Measurements from ENCODE around the gene MRGPRD.
"Not testable (repeated sequence)": the region's sequence is repeated elsewhere in the genome, so short reads cannot be mapped to it uniquely, and the experiment has no call there.

Gene MRGPRD

DNA sequence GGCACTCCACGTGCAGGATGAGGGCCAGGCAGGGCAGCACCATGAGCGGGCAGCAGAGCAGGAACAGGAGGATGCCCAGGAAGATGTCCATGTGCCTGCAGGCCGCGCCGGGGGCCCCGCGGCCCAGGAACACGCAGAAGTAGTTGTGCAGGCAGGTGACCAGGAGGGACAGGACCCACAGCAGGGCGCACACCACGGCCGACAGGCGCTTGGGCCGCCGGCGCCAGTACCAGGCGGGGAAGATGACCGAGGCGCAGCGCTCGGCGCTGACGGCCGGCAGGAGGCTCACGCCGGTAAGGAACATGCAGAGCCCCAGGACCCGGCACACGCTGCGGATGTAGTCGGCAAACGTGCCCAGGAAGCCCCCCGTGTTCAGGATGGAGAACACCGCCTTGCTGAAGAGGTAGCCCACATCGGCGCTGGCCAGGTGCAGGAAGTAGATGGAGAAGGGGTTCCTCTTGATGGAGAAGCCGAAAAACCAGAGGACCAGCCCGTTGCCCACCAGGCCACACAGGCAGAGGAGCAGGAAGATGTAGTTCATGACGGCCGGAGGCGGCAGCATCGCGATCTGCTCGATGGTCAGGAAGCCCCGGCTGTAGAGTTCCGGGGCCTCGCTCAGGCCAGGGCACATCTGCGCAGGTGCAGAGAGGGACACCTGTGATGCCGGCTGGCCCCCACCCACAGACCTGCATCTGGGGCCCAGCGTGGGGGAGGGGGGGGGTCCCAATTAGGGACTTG, 25.0 kb upstream of the MRGPRD start:
- no peak for DNase-seq

DNA sequence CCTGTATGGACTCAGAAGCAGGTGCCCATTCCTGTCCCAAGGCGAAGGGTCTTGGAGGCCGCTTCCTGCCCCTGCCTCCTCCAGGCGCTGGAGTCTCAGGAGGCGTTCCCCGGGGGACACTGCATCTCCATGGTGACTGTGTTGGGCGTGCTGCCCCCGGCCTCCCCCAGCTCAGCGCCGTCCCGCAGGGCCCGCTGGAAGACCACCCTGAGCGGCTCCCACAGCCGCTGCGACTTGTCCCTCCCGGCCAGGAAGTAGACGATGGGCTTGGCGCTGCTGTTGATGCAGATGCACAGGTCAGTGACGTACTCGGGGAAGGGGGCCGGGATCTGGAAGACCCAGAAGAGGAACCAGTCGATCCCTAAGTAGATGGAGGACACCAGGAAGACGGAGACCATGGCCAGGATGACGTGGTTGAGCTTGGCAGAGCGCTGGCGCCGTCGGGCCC, 24.4 kb upstream of the MRGPRD start:
- DNase-seq: no peak

DNA sequence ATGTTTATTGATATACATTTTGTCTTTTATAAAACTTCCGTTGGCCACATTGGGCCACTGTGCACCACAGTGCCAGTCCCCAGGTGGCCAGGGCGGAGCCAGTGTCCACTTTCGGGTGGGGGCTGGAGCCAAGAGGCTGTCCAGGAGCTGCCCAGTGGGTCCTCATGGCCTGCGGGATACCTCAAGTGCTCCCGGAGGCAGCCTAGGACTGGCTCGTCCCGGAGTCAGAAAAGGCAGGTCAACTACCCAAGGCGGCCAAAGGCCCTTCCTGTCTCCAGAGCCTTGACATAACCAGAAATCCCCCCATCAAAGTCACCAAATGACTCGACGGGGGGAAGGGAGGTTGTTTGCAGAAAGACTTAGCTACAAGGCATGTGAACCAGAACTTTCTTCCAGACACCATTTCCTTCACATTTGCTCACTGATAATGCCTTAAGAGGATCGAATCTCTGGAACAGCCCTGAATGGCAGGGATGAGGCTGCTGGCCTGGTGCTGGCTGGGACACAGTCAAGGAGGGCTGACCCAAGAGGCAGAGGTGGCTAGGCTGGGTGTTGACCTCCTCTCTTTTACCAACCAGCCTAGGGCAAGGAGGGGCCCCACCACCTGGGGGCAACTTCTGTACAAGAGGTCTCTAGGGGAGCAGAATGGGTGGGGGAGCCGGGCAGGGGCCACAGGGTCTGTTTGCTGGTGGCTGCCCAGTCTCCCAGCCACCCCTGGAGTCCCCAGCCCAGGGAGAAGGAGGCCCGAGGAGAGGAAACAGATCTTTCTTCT, 23.8 kb upstream of the MRGPRD start:
- DNase-seq: no peak

DNA sequence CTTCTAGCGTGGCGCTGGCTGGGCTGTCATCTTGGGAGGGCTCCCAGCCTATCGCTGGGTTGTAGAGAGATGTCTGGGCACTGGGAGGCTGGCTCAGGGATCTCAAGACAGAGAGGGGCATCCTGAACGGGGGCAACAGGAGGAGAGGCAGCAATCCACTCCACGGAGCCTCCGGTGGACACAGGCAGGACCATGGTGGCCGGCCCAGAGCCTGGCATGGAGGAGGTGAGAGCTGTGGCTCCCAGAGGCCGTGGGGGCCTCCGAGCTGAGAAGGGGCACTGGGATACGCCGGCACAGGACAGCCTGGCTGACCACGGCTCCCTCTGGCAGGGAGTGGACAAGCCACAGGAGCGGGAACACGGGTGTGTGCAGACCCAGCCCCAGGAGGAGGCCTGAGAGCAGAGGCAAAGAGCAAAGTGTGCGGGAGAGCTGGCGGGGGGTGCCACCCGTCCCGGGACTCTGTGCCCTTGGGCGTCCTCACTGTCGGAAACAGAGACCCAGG, 23.1 kb upstream of the MRGPRD start:
- no peak for DNase-seq

DNA sequence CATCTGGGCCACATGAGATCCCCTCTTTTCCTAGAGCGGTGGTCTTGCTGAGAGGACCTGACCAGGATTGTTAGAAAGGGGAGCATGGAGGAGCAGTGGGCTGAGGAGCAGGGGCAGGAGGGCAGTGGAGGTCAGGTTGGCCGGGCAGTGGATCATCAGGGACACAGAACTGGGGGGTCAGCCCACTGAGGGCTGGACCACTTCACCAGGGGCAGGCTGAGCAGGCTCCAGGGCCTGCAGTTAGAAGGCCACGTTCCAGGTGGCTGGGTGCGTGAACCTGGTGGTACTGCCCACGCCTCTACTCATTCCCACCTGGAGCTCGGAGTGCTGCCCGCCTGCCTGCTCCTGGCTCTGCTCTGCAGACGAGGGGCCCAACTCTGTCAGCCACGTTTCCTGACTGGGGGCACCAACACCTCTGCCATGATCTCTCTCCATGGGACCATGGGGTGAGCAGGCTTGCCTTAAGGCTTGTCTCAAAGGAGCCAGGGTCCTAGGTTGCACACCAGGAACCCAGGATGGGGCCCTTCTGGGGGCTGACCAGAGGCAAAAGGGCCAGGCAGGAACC, 22.6 kb upstream of the MRGPRD start:
- no peak for DNase-seq

DNA sequence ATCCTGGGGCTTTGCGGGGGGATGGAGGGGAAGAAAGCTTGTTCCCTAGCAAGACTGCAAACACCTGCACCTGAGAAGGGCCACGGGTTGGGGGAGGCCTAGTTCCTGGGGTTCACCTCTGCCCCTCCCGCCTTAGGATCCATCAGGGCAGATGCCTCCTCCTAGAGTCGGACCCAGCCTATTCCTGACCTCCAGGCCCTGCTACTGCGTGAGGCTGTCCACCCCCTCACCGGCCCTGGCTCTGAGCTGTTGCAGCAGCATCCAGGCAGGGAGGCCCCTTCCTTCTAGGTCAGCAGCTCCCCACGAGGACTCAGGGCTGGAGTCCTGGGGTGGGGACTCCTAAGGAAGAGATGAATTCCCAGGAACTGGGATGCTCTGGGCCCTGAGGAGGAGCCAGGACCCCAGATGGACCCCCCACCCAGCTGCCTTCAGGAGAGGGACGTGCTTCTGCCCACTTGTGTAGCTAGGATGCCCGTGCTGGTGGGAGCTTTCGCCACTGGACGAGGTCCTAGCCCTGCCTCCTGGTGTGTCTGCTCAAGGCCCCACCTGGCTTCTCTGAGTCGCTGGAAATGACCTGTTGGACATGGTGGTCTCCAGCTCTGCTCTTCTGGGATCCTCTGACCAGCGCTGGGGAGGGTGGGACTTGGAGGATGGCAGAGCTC, 21.9 kb upstream of the MRGPRD start:
- DNase-seq: no peak

DNA sequence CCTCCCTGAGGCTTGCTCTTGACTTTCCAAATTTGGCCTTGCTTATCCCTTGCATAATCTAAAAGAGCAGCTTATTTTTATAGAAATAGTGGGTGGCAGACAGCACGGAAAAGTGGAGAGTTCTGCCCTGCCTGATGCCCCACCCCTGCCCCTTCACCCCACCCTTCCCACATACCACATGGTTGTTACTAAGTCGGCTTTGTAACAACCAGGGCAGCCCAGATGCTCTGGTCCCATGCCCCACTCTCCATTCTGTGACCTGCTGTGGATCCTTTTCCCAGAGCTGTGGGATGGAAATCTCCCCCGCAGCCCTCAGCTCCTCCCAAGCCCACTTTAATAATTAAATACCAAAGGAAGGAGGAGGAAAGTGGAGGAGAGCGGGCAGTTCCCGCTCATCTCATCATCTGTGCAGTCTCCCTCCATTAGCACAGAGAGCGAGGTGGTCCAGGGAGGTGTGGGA, 21.4 kb upstream of the MRGPRD start:
- DNase-seq: no peak

DNA sequence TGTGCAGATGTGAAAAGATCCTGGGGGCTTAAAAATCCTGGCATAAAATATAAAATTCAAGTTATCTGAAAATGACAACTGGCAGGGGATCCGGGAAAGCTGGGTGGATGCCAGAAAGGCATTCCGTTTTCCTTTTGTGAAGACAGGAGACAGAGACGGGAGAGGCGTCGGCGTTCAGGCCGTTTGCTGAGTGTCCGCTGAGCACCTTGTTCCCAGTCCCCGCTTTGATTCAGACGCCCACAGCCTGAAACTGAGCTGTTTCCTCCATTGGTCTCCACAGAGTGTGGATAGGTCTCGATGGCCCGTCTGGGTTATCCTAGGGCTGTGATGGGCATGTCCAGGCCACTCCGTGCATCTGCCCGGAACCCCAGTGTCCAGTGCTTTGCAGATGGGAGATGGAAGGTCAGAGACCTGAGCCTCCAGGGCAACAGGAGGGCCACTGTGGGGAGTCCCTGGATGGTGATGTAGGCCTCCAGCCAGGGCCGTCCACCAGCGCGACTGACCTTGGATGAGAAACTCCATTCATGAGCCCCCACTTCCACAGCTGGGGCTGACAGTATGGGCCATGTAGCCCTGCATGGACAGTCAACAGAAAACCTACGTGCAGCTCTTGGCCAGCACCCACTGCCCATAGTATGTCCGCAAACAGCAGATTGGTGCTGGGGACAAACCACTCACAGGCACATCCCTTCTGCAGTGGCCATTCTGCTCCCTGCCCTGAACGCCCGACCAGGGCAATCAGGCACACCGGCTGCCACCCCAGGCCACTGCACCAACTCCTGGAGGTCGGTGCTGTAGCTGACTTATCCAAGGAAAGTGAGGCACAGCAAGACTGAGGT, 20.7 kb upstream of the MRGPRD start:
- DNase-seq: no peak

DNA sequence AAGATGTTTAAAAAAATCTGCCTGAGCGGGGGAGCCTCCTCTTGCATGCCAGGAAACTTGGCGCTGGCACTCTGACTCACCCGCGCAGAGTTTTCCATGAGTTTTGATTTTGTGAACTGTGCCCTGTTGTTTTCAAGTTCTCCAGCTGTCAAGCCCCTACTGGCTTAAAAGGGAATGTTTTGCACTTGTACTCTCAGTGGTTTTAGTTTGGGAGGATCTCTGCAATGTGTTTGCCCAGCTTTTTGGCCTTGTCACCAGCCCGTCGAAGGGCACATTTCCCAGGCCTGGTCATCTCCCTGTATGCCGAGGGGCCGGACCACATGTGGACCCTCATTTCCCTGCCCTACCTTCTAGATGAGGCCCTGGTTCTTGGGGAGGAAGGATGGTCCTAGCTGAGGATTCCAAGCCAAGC, 20.1 kb upstream of the MRGPRD start:
- DNase-seq: no peak

DNA sequence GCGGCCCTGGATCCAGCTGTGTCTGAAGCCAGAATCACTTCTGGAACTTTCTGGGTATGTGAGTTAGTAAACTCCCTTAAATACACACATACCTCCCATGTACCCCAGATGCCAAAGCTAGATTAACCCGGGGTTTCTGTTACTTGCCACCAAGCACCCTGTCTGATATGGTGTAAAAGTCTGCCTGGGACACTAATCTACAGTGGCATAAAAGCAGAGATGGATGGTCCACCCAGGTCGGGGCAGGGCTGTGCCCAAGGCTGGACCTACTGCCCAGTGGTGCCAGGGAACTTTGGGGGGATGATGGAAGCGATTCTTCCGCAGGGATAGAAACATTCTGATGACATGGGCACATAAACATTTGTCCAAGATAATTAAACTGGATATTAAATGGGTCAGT, 19.6 kb upstream of the MRGPRD start:
- no peak for DNase-seq

DNA sequence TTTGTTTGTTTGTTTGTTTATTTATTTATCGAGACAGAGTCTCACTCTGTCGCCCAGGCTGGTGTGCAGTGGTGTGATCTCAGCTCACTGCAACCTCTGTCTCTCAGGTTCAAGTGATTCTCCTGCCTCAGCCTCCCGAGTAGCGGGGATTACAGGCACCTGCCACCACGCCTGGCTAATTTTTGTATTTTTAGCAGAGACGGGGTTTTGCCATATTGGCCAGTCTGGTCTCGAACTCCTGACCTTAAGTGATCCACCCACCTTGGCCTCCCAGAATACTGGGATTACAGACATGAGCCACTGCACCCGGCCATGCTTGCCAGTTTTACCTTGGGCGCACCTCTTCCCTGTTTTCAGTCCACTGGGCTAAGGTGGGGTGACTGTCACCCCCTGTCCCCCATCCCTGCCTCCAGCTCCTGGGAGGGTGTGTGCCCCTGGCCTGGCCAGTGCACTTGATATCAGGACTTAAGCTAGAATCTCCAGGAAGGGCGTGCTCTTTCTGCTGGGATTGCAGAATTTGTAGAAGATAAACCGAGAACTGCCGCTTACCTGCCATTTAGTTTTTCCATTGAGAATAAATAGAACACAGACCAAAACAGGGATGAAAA, 19.1 kb upstream of the MRGPRD start:
- not testable (repeated sequence) for DNase-seq

DNA sequence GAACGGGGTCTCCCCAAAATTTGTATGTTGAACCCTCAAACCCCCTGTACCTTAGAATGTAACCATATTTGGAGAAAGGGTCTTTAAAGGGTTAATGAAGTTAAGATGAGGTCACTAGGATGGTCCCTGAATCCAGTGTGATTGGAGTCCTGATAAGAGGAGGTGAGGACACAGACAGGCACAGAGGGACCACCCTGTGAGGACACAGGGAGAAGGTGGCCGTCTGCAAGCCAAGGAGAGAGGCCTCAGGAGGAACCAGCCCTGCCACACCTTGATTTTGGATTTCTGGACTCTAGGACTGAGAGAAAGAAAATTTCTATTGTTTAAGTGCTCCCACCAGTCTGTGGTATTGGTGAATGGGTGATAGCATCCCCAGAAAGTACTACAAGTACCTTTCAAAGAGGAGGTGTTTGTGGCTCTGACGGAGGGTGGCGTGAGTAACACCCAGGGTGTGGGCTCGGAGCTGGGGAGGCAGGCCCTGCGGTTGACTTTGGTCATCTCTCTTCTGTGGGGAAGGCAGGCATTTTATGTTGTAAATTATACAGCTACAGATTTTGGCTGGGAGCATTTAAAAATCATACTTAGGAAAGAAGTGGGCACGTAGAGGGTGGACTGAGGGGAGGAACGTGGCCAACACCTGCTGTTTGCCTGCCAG, 18.4 kb upstream of the MRGPRD start:
- no peak for DNase-seq

DNA sequence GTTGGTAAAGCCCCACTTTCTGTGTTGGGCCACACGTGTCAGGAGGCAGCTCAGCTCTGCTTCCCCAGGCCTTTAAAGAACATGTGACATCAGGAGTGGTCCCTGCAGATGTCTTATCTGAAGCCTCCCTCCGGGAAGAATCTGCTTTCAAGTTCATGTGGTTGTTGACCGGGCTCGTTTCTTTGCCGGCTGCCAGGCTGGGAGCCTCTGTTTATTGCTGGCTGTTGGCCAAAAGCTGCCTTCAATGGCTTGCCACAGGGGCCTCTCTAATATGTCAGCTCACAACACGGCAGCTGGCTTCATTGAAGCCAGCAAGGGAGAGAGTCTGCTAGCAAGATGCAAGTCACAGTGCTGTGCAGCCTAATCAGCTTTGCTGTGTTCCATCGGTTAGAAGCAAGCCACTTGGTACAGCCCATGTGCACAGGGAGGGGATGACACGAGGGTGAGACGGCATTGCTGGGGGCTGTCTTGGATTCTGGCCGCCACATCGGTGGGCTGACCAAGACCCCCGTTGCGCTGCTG, 17.7 kb upstream of the MRGPRD start:
- DNase-seq: no peak

DNA sequence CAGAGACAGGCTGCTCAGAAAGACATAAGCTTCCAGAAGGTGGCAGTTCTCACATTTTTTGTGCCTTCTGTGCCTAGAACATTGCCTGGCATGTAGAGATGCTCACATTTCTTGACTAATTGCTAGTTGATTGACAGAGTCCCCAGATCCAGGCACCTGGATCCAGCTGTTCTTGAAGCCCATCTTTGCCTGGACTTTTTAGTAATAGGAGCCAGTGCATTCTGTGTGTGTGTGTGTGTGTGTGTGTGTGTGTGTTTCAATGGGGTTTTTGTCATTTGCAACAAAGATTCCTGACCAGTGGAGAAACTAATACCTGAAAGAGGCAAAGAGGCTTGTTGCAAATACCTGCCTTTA, 17.2 kb upstream of the MRGPRD start:
- no peak for DNase-seq

DNA sequence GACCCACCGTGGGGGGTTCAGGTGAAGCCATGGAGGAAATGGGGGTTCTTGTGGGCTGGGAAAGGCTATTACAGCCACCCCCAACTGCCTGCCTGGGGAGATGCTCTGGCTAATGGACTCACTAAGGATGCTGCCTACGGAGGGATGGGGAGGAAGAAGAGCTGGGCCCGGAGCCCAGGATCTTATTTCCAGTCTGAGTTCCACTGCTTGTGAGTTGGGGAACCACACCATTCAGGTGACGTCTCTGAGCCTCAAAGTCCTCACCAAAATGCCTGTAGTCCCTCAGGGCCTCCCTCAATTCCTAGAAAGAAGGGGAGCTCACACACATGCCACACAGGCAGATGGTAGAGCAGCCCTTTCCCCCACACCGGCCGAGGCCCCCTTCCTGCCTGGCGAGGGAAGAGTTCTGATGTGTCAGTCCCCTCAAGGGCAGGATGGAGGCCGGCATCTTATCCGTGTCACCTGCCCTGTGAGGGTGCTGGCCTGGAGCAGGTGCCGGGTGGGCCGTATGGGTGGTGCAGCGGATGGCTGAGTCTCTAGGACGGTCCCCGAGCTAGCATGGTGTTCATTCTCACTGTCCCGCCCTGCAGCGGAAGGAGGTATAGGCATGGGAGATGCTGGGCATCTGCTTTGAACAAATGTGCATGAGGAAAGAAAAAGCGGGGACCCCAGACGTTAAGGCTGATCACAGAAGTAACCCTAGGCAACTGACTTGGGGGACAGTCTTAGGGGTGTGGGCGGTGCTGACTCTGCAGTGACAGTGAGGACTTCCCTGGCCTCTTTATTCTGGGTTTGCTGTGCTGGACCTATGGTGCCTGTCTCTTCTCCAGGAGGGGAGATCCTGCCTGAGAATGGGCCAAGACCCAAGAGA, 16.6 kb upstream of the MRGPRD start:
- DNase-seq: no peak

DNA sequence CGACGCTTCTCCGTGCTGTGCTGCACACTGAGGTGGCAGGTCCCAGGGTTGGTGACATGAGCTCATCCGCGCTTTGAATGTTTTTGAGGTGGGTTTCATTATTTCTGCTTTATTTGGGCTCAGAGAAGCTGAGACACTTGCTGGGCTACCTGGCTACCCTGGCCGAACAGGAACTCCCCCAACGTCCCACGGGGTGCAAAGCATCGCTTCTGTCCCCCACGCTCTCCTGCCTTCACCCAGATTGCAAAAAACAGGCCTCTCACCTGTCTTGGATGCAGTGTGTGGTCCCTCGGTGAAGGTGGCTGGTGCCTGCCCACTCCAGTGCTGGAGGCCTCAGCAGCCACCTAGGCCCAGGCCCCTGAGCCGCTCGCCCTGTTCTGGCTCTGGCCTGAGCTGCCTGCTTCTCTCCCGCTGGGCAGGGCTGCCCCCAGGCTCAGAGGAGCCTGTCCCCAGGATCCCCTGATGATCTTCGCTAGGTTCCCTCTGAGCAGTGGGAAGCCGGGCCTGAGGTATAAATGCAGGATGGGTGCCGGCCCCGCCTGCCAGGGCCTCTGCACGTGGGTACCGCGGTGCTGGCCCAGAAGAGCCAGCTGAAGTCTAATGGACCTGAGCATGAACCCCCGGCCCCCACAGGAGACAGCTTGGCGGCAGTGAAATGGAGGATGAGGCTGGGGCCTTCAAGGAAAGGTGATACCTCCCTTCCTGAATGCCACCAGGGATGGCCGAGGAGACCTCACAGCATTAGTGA, 15.8 kb upstream of the MRGPRD start:
- DNase-seq: no peak

DNA sequence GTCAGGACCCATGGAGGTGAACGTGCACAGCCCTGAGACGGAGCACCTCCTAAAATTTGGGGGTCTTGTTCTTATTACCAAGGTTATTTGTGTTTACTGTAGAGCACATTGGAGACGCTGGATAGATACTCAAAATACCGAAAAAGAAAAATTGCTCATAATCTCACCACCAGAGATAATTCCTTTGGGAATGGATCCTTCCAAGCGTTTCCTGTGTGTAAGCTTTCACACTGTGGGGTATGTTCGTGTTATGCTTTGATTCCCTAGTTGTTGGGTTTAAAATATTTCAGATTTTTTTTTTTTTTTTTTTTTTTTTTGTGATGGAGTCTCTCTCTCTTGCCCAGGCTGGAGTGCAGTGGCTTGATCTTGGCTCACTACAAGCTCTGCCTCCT, 14.1 kb upstream of the MRGPRD start:
- no peak for DNase-seq

DNA sequence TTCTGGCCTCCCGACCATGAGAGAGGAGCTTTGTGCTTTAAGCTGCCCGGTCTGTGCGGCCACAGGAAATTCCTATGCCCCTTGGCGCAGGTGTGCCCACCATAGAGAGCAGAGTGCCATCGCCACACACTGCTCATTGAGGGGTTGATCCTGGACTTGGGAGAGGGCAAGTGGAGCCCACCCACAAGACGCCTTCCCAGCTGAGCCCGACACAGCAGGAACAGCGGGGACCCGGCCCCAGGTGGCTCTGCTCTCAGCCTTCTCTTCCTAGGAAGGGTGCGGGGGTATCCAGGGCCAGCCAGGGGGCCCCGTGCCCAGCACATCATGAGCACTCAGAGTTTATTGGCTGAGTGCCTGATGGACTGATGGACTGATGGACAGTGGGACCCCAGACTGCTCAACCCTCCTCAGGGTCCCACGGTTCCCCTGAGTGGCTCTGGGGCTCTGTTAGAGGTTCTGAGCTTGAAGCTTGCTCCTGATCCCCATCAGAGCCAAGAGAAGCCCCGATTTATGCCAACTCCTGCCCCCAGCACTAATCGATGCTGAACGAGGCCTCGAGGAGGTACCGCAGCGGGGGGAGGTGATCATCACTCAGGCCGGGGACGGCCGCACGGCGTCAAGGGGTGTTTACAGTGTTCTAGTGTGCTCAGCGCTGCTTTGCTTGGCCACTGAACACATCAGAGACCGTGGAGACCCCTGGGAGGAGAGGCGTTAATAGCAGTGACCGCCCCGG, 13.5 kb upstream of the MRGPRD start:
- no peak for DNase-seq

DNA sequence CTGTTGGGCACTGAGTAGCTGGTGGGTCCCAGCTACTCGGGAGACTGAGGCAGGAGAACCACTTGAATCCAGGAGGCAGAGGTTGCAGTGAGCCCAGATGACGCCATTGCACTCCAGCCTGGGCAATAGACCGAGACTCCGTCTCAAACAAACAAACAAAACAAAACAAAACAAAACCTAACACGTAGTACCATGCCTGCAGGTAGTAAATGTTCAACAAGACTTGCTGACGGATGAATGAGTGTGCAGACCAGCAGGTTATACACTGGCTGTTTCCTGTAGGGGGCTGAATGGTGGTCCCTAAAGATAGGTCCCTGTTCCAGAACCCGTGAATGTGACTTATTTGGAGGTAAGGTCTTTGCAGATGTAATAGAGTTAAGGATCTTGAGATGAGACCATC, 12.8 kb upstream of the MRGPRD start:
- no peak for DNase-seq

Measured in CD4-positive, alpha-beta T cell treated with Interleukin-6 for 4 hours (primary cell).